Stimulated activated CD8-positive, alpha-beta memory T cell treated with anti-CD3 and anti-CD28 coated beads, Interleukin-7, amount 100 ng/mL, for 48 hours (primary cell): ENCODE data around the gene ZNF830.
"Not testable (repeated sequence)": the region's sequence is repeated elsewhere in the genome, so short reads cannot be mapped to it uniquely, and the experiment has no call there.

Experiments used
- DNase-seq, 2 donors: peaks; one replicate each; pipeline ENCODE4 v3.0.0-alpha.2; 2020; ENCODE audit warnings: low read depth in 1 of 2; ENCODE audit errors: extremely low read depth in 1 of 2

Gene ZNF830

GRCh38 chr17:34961093-34961911 lies at the start of gene ZNF830, which contains the start of gene CCT6B:
Gene ZNF830, plus strand, starts transcription at chr17:34961540. Its CDS starts 27 bp downstream, at chr17:34961567.
Gene CCT6B, minus strand, starts transcription at chr17:34961460. Its CDS starts 67 bp downstream, at chr17:34961393.
- peak; percentile 71 to 88 for DNase-seq

- no peak for DNase-seq
These were observed 48.3 kb upstream of the ZNF830 start for GRCh38 chr17:34913001-34913400.

GRCh38 chr17:34916120-34916519 lies 45.2 kb upstream of the ZNF830 start:
- DNase-seq: no peak

GRCh38 chr17:34917381-34917780 lies 44.0 kb upstream of the ZNF830 start:
- no peak for DNase-seq

- DNase-seq: no peak
These were observed 40.7 kb upstream of the ZNF830 start for GRCh38 chr17:34920676-34921075.

- DNase-seq: no peak
These were observed 34.7 kb upstream of the ZNF830 start for GRCh38 chr17:34926661-34927060.

- DNase-seq: no peak
These were observed 31.1 kb upstream of the ZNF830 start for GRCh38 chr17:34930283-34930682.

GRCh38 chr17:34950780-34951179 lies 10.6 kb upstream of the ZNF830 start:
- DNase-seq: not testable (repeated sequence)

- DNase-seq: no peak
These were observed 2.9 kb upstream of the ZNF830 start for GRCh38 chr17:34958438-34958837.

- no peak for DNase-seq
These were observed 12.8 kb downstream of the ZNF830 start for GRCh38 chr17:34974179-34974578.

- no peak for DNase-seq
These were observed 13.8 kb downstream of the ZNF830 start for GRCh38 chr17:34974794-34975785.

GRCh38 chr17:34979153-34979552 lies 17.8 kb downstream of the ZNF830 start:
- DNase-seq: no peak

- DNase-seq: no peak
These were observed 18.5 kb downstream of the ZNF830 start for GRCh38 chr17:34979650-34980352.

GRCh38 chr17:34980353-34980680 lies 19.0 kb downstream of the ZNF830 start, which contains the start of gene LIG3:
Gene LIG3, plus strand, starts transcription at chr17:34980512. Its CDS starts 2,494 bp downstream, at chr17:34983006.
- peak; percentile 90 for DNase-seq

GRCh38 chr17:34980681-34981537 lies 19.6 kb downstream of the ZNF830 start:
- DNase-seq: peak; percentile 53 to 60

- no peak for DNase-seq
These were observed 20.4 kb downstream of the ZNF830 start for GRCh38 chr17:34981538-34982241.

GRCh38 chr17:34987232-34987631 lies 25.9 kb downstream of the ZNF830 start:
- DNase-seq: no peak

- DNase-seq: no peak
These were observed 27.3 kb downstream of the ZNF830 start for GRCh38 chr17:34988644-34989043.

- DNase-seq: no peak
These were observed 28.1 kb downstream of the ZNF830 start for GRCh38 chr17:34989473-34989872.
